Upper lobe of left lung (tissue), 4 donors: ENCODE results near the gene MYO3B.

Experiments used
- POLR2A ChIP-seq, 4 donors: fragments of 450-650 bp; IDR thresholded peaks; one replicate each; pipeline ENCODE4 v1.5.1; 2016 to 2017; ENCODE audit warnings: antibody characterized with exemption in 4 of 4, mild to moderate bottlenecking in 2 of 4
- POLR2AphosphoS5 ChIP-seq, 2 donors: sonication (generic); formaldehyde crosslinking; IDR thresholded peaks; one replicate each; pipeline ENCODE4 v1.5.1; 2017; ENCODE audit warnings: antibody characterized with exemption in 2 of 2
- TF ChIP-seq, protein P1 (sequence below), 6 experiments: fragments of 450-650 bp in 4 of 6; fragments of 200-600 bp in 2 of 6; sonication (generic) in 2 of 6; IDR thresholded peaks; one replicate each; pipeline ENCODE4 v1.5.1; 2016 to 2019; ENCODE audit warnings: antibody characterized with exemption in 6 of 6

DNA sequence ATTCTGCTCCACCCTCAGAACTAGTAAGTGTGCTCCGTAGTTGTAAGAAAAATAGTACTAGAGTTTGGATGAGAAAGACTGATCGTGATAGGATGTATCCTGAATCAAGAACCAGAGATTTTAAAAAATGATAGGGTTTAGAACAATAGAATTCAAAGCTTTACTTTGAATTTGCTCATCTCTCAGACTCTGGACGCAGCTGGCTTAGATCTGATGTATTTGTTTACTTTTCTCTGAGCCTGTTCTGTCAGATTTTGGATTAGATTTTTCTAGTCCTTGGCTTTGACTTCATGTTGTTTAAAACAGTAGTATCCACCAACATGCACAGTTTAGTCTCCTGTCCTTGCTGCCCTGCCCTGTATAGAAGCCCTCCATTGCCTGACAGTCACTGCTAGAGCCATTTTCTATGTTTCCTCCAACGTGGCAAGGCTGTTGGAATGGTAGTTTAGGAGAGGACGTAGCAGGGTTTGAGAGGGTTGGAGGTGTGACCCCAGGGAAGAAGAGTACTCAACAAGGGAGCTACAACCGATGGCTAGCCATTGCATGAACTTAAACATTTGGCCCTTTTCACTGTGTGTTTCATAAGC, 92.4 kb downstream of the MYO3B start:
- TF ChIP-seq, protein P1, sequence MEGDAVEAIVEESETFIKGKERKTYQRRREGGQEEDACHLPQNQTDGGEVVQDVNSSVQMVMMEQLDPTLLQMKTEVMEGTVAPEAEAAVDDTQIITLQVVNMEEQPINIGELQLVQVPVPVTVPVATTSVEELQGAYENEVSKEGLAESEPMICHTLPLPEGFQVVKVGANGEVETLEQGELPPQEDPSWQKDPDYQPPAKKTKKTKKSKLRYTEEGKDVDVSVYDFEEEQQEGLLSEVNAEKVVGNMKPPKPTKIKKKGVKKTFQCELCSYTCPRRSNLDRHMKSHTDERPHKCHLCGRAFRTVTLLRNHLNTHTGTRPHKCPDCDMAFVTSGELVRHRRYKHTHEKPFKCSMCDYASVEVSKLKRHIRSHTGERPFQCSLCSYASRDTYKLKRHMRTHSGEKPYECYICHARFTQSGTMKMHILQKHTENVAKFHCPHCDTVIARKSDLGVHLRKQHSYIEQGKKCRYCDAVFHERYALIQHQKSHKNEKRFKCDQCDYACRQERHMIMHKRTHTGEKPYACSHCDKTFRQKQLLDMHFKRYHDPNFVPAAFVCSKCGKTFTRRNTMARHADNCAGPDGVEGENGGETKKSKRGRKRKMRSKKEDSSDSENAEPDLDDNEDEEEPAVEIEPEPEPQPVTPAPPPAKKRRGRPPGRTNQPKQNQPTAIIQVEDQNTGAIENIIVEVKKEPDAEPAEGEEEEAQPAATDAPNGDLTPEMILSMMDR (IDR thresholded peaks at IDR 0.05), result no peak
- TF ChIP-seq POLR2AphosphoS5 (IDR thresholded peaks at IDR 0.05), result no peak
- no peak for TF ChIP-seq POLR2A (IDR thresholded peaks at IDR 0.05)
